Activated naive CD8-positive, alpha-beta T cell treated with anti-CD3 and anti-CD28 coated beads, Interleukin-2, amount 50 U/mL, for 24 hours (primary cell): Measurements from ENCODE around the gene CD47.

Source experiments
- ATAC-seq: fragments of 150-1000 bp; cut with Tn5 transposase; one replicate; pipeline ENCODE4 v1.10.0; 2021
- DNase-seq: peaks from one replicate; pipeline ENCODE4 v3.0.0; 2021
- H3K27ac Mint-ChIP-seq: one replicate; pipeline ENCODE4 v1.8.0; 2021; ENCODE audit warnings: mild to moderate bottlenecking, mixed read lengths
- H3K27me3 Mint-ChIP-seq: one replicate; pipeline ENCODE4 v1.8.0; 2021; ENCODE audit warnings: mixed read lengths
- H3K36me3 Mint-ChIP-seq: one replicate; pipeline ENCODE4 v1.8.0; 2021; ENCODE audit warnings: low read depth, mixed read lengths
- H3K4me1 Mint-ChIP-seq: one replicate; pipeline ENCODE4 v1.8.0; 2021; ENCODE audit warnings: mixed read lengths
- H3K4me3 Mint-ChIP-seq: one replicate; pipeline ENCODE4 v1.8.0; 2021; ENCODE audit warnings: mild to moderate bottlenecking, moderate library complexity, mixed read lengths
- H3K9me3 Mint-ChIP-seq: one replicate; pipeline ENCODE4 v1.8.0; 2021; ENCODE audit warnings: mixed read lengths

The CD47 gene

DNA sequence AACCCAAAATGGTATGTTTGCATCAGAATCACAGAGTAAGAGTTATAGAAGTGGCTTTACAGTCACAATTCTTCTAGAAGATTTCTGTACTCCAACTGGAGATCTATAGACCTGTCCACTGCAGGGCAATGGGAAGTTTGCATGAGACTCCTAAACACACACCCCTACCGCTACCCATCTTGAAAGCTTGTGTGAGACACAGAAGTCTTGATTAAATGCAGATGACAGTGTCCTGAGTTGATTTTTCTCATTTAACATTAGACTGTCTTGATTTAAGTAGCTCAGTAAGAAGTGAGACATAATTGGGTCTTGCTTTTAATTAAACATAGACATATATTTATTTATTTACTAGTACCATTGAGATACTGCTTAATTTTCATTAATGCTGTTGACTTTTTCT lies 54.4 kb downstream of the CD47 start:
- H3K36me3 Mint-ChIP-seq, result peaks cover 14% of the 10 kb centered on the region
- peaks cover 13% of the 10 kb centered on the region for H3K4me1 Mint-ChIP-seq
- ATAC-seq (no peak), DNase-seq (no peak)
- no peaks in the 10 kb centered on the region for H3K27me3 Mint-ChIP-seq
- no peaks in the 10 kb centered on the region for H3K9me3 Mint-ChIP-seq
- H3K27ac Mint-ChIP-seq, result no peak overlapping the region
- no peak overlapping the region for H3K4me3 Mint-ChIP-seq

DNA sequence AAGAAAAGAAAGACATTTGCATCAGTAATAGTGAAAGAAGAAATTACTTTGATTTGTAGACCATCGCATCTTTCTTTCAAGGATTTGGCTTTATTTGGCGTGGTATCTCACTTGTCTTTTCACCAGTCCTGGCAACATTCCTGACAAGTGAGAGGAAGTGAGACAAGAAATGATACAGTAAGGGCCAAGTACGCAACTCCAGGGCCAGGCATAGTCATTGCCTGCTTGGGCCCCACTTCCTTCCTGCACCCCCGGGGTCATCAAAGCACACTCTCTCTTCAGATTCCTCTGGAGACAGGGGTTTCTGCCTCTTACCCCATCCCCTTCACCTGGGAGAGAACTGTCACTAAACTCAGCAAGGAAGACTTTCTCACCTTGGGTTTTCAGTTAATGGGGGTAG lies 55.1 kb downstream of the CD47 start:
- Mint-ChIP-seq H3K4me3 (no peak overlapping the region), H3K27me3 (no peaks in the 10 kb centered on the region), H3K9me3 (no peaks in the 10 kb centered on the region), H3K4me1 (peaks cover 13% of the 10 kb centered on the region), H3K27ac (no peak overlapping the region), H3K36me3 (peaks cover 14% of the 10 kb centered on the region)
- DNase-seq (no peak), ATAC-seq (no peak)

DNA sequence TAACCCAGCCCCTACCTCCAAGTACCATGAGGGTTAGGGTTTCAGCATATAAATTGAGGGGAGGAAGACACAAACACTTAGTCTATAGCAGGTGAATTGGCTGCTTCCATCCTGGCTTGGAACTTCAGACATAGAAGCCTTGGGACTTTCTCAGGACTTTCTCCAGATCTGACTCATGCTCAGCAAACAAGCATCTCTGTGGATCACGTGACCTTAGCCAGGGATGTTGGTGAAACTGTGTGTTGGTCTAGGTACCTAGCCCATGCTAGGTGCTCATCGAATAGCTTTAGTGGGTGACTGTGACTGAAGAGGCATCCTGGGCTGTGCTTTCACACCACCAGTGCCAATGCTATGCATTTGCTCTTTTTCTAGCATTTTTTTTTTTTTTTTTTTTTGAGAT lies 58.9 kb downstream of the CD47 start:
- DNase-seq (no peak), ATAC-seq (no peak)
- Mint-ChIP-seq H3K9me3 (peaks cover 6% of the 10 kb centered on the region), H3K4me3 (no peak overlapping the region), H3K4me1 (peaks cover 15% of the 10 kb centered on the region), H3K36me3 (peaks cover 12% of the 10 kb centered on the region), H3K27ac (no peak overlapping the region), H3K27me3 (no peaks in the 10 kb centered on the region)

DNA sequence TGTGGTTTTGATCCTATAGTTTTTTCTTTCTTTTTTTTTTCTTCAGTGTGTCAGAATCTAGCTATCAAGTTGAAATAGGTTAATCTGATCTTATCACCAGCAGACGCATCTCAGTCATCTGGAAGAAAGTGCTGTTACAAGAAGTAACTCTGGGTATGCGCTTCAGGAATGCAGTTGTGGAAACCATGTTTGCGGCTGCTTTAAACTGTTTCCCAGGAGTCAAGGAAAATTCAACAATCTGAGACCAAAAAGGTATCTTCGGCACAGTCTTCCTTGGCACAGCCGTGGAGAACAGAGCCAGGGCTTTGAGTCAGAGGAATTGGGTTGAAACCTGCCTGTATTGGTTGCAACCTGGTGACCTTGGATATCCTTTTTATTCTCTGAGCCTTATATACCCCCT lies 59.9 kb downstream of the CD47 start:
- Mint-ChIP-seq H3K9me3 (peaks cover 6% of the 10 kb centered on the region), H3K4me3 (no peak overlapping the region), H3K27ac (no peak overlapping the region), H3K36me3 (peaks cover 13% of the 10 kb centered on the region), H3K4me1 (peaks cover 8% of the 10 kb centered on the region), H3K27me3 (no peaks in the 10 kb centered on the region)
- ATAC-seq, result no peak
- DNase-seq, result no peak

GRCh38 chr3:108029466-108029865 lies 61.4 kb downstream of the CD47 start:
- Mint-ChIP-seq H3K4me1 (peaks cover 2% of the 10 kb centered on the region), H3K9me3 (peaks cover 6% of the 10 kb centered on the region), H3K4me3 (no peak overlapping the region), H3K36me3 (peaks cover 20% of the 10 kb centered on the region), H3K27ac (no peak overlapping the region), H3K27me3 (no peaks in the 10 kb centered on the region)
- DNase-seq (no peak), ATAC-seq (no peak)

GRCh38 chr3:108028896-108029295 lies 61.9 kb downstream of the CD47 start:
- no peak for DNase-seq
- no peak for ATAC-seq
- Mint-ChIP-seq H3K9me3 (peaks cover 6% of the 10 kb centered on the region), H3K4me3 (no peak overlapping the region), H3K4me1 (peaks cover 2% of the 10 kb centered on the region), H3K27me3 (no peaks in the 10 kb centered on the region), H3K36me3 (peaks cover 20% of the 10 kb centered on the region), H3K27ac (no peak overlapping the region)

- Mint-ChIP-seq H3K36me3 (peaks cover 19% of the 10 kb centered on the region), H3K9me3 (peaks cover 6% of the 10 kb centered on the region), H3K4me3 (no peak overlapping the region), H3K27me3 (no peaks in the 10 kb centered on the region), H3K27ac (no peak overlapping the region), H3K4me1 (peaks cover 2% of the 10 kb centered on the region)
- ATAC-seq (no peak), DNase-seq (no peak)
Observed at GRCh38 chr3:108025177-108025576, 65.7 kb downstream of the CD47 start.

GRCh38 chr3:108024146-108024850 lies 66.5 kb downstream of the CD47 start:
- peaks cover 19% of the 10 kb centered on the region for H3K36me3 Mint-ChIP-seq
- ATAC-seq, result no peak
- H3K4me1 Mint-ChIP-seq, result peaks cover 2% of the 10 kb centered on the region
- H3K27ac Mint-ChIP-seq, result no peak overlapping the region
- DNase-seq, result no peak
- H3K4me3 Mint-ChIP-seq, result no peak overlapping the region
- H3K27me3 Mint-ChIP-seq, result no peaks in the 10 kb centered on the region
- H3K9me3 Mint-ChIP-seq, result peaks cover 6% of the 10 kb centered on the region

GRCh38 chr3:108022256-108023150 lies 68.3 kb downstream of the CD47 start:
- Mint-ChIP-seq H3K9me3 (peaks cover 4% of the 10 kb centered on the region), H3K4me3 (no peak overlapping the region), H3K36me3 (peaks cover 14% of the 10 kb centered on the region), H3K4me1 (peaks cover 2% of the 10 kb centered on the region), H3K27ac (no peak overlapping the region), H3K27me3 (no peaks in the 10 kb centered on the region)
- DNase-seq (no peak), ATAC-seq (no peak)

DNA sequence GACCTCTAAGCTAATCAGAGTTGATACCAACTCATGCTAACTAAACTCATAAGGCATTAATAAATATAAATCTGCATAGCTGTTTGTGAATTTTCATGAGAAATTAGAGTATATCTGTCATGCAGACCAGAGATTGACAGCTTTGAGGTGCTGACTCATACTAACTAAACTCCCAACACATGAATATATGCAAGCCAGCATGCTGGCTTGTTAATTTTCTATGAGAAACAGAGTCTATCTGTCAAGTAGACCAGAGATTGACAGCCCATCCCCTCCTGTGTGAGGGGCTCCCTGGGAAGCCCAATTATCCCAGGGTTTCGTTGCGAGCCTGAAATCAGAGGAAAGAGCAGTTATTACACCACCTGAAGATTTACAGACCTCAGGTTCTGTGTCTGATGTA lies 69.3 kb downstream of the CD47 start:
- H3K4me1 Mint-ChIP-seq, result no peaks in the 10 kb centered on the region
- no peak for DNase-seq
- H3K9me3 Mint-ChIP-seq, result no peaks in the 10 kb centered on the region
- H3K27me3 Mint-ChIP-seq, result no peaks in the 10 kb centered on the region
- H3K36me3 Mint-ChIP-seq, result peaks cover 9% of the 10 kb centered on the region
- no peak overlapping the region for H3K4me3 Mint-ChIP-seq
- ATAC-seq, result no peak
- no peak overlapping the region for H3K27ac Mint-ChIP-seq

DNA sequence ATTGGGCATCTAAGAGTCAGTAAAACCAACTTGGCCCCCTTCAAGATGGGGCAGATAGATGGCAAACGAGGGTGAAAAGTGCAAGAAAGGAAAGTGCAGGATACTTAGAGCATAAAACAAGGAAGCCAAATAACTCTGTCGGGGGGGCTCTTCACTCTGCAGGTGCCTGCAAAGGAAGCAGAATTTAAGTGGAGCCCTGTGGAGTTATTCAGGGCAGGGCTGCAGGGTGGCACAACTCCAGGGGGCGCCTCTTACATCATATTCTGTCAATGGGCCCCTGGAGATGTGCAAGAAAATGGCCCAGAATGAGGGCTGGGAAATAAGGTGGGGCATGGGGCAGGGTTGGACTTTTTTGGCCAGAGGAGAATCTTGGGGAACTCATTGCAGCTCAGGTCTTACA lies 69.7 kb downstream of the CD47 start:
- no peak overlapping the region for H3K27ac Mint-ChIP-seq
- no peak for ATAC-seq
- DNase-seq, result no peak
- H3K36me3 Mint-ChIP-seq, result peaks cover 9% of the 10 kb centered on the region
- no peaks in the 10 kb centered on the region for H3K4me1 Mint-ChIP-seq
- H3K27me3 Mint-ChIP-seq, result no peaks in the 10 kb centered on the region
- no peak overlapping the region for H3K4me3 Mint-ChIP-seq
- no peaks in the 10 kb centered on the region for H3K9me3 Mint-ChIP-seq

DNA sequence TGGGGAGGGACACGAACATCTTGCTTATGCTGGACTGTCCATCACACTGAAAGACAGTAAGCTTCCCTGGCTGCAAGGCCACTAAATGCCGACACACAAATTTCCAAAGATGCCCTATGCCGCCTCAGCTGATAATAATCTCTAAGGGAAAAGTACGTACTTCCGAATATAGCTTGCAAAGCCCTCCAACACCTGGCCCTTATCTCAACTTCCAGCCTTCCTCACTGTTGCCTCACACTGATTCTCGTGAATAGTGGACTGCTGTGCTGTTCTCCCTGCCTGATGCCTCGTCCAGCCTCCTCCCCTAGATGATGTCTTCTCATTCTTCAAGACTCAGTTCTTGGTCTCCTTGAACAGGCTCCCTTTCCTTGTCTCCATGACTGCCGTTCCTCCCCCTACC lies 72.3 kb downstream of the CD47 start:
- Mint-ChIP-seq H3K27me3 (no peaks in the 10 kb centered on the region), H3K9me3 (no peaks in the 10 kb centered on the region), H3K36me3 (no peaks in the 10 kb centered on the region), H3K4me3 (no peak overlapping the region), H3K27ac (no peak overlapping the region), H3K4me1 (no peaks in the 10 kb centered on the region)
- ATAC-seq, result no peak
- no peak for DNase-seq

GRCh38 chr3:108017587-108017986 lies 73.2 kb downstream of the CD47 start:
- ATAC-seq, result no peak
- H3K4me1 Mint-ChIP-seq, result no peaks in the 10 kb centered on the region
- no peak for DNase-seq
- no peak overlapping the region for H3K4me3 Mint-ChIP-seq
- H3K9me3 Mint-ChIP-seq, result no peaks in the 10 kb centered on the region
- H3K27me3 Mint-ChIP-seq, result no peaks in the 10 kb centered on the region
- no peaks in the 10 kb centered on the region for H3K36me3 Mint-ChIP-seq
- H3K27ac Mint-ChIP-seq, result no peak overlapping the region

- H3K4me3 Mint-ChIP-seq, result no peak overlapping the region
- no peak overlapping the region for H3K27ac Mint-ChIP-seq
- no peak for DNase-seq
- H3K9me3 Mint-ChIP-seq, result no peaks in the 10 kb centered on the region
- H3K36me3 Mint-ChIP-seq, result no peaks in the 10 kb centered on the region
- H3K27me3 Mint-ChIP-seq, result no peaks in the 10 kb centered on the region
- H3K4me1 Mint-ChIP-seq, result no peaks in the 10 kb centered on the region
- ATAC-seq, result no peak
Observed at GRCh38 chr3:108014943-108015342, 75.9 kb downstream of the CD47 start.
